OCI-LY3 (cell line): ENCODE results near the gene NPIPA1.

Experiments
- EZH2phosphoT487 ChIP-seq: fragments of 200-600 bp; shearing (Covaris generic); IDR thresholded peaks from 2 replicates; pipeline ENCODE4 v1.6.1; 2018; ENCODE audit warnings: antibody characterized with exemption, mixed run types, low read depth
- TF ChIP-seq, protein P1 (sequence below): fragments of 200-600, 300-600 bp; sonication (generic); IDR thresholded peaks from 2 replicates; pipeline ENCODE4 v1.5.1; 2014; ENCODE audit warnings: antibody characterized with exemption, low read length, low read depth

DNA sequence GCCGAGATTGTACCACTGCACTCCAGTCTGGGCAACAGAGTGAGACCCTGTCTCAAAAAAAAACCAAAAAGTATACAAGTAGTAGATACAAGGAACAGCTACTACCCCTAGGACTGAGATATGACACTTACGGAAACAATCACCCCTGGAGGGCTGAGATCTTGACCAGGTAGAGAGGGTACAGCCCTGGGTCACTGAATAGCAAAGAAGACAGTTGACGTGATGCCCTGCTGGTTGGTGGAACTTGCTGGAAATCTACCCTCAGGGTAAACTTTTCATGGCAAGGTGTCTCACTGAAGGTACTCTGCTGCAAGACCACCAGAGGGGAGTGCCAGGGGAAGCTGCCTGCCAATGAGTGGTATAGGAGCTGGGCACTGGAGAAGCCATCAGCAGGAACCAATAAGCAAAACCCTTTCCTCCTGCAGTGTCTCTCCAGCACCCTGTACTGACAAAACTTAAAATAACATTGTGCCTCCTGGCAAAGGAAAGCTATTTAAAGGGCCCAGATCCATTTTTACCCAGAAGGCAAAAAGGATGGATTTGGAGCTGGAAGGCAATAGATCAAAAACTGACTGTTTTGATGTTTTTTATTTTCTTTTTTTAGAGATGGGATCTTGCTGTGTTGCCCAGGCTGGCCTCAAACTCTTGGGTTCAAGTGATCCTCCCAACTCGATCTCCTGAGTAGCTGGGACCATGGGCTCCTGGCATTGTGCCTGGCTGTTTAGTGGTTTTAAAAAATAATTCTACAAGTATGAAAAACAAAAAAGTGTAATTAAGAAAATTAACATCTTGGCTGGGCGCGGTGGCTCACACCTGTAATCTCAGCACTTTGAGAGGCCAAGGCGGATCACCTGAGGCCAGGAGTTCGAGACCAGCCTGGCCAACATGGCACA is 26.3 kb downstream of the NPIPA1 start:
- TF ChIP-seq, protein P1, sequence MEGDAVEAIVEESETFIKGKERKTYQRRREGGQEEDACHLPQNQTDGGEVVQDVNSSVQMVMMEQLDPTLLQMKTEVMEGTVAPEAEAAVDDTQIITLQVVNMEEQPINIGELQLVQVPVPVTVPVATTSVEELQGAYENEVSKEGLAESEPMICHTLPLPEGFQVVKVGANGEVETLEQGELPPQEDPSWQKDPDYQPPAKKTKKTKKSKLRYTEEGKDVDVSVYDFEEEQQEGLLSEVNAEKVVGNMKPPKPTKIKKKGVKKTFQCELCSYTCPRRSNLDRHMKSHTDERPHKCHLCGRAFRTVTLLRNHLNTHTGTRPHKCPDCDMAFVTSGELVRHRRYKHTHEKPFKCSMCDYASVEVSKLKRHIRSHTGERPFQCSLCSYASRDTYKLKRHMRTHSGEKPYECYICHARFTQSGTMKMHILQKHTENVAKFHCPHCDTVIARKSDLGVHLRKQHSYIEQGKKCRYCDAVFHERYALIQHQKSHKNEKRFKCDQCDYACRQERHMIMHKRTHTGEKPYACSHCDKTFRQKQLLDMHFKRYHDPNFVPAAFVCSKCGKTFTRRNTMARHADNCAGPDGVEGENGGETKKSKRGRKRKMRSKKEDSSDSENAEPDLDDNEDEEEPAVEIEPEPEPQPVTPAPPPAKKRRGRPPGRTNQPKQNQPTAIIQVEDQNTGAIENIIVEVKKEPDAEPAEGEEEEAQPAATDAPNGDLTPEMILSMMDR = no peak
- TF ChIP-seq EZH2phosphoT487 = no peak
